Activated CD8-positive, alpha-beta memory T cell treated with anti-CD3 and anti-CD28 coated beads for 48 hours (primary cell): ENCODE data around the gene ATP5PO.
"Not testable (repeated sequence)": the region's sequence is repeated elsewhere in the genome, so short reads cannot be mapped to it uniquely, and the experiment has no call there.

Source experiments
- DNase-seq, 3 experiments: peaks; one replicate each; pipeline ENCODE4 v3.0.0-alpha.2; 2020; ENCODE audit warnings: low read depth in 2 of 3, low spot score in 2 of 3

The ATP5PO gene

DNA sequence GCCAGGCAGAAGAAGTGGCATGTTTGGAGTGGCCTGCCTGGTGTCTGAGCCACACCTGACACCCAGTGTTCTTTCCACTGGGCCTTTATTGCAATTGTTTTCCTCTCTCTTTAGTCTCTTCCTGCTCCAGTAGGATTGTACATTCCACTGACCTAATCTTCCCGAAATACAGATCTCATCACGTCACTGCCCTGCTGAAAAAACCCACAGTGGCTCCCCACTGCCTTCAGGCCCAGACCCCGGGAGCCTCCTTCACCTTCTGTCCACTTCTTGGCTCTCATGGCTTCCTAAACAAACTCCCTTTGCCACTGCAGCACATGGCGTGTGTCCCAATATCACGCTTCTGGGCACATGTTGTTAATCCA lies 25.3 kb upstream of the ATP5PO start:
- DNase-seq: no peak

DNA sequence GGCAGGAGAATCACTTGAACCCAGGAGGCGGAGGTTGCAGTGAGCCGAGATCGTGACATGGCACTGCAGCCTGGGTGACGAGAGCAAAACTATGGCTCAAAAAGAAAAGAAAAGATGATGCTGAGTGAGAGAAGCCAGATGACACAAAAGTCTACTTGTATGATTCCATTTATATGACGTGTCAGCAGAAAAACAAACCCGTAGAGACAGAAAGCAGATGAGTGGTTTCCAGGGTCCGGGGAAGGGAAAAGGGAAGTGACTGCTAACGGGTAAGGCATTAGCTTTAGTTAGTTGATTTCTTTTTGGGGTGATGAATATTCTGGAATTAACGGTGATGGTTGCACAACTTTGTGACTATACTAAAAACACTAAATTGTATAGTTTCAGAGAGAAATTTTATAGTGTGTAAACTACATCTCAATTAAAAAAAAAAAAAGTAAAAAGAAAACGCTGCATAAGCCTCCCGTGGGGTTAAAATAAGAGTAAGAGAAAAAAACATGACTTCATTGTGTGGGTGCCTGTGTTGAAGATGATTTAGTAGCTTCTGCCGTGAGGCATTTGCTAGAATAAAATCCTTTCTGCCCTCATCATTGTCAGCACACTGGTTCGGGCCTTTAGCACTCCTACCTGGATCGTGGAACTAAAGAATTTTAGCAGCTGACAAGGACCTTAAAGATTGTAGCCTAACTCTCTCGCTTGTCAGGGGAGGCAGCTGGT lies 24.7 kb upstream of the ATP5PO start:
- DNase-seq: no peak

DNA sequence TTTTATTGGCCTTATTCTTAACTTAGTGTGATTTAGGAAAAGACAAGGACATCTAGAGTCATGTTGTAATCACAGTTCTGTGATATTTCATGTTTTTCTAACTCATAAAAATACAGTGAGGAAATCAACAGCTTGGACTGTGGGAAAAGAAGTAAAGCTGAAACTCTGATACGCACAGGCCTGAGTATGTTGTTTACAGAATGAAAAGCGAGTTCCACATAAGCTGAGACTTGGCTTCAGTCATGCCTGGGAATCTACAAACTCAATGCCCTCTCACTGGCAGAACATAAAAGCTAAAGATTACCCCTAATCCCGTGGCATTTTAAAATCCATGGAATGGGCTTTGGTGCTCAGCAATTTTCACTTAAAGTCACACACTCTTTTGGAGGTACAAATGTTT lies 23.6 kb upstream of the ATP5PO start:
- DNase-seq: no peak

DNA sequence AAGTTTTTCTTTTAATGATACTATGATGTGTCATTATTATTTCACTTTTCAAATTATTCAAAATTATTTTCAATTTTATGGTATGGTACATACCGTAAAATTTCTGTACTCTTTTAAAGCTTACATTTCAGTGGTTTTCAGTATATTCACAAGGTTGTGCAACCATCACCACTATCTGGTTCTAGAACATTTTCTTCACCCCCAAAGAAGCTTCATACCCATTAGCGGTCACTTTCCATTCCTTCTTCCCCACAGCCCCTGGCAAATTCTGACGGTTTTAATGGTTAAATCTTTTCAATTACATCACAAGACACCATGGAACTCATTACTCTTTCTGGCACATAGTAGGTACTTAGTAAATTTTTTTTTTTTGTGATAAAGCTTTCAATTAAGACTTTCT lies 22.8 kb upstream of the ATP5PO start:
- DNase-seq: no peak

DNA sequence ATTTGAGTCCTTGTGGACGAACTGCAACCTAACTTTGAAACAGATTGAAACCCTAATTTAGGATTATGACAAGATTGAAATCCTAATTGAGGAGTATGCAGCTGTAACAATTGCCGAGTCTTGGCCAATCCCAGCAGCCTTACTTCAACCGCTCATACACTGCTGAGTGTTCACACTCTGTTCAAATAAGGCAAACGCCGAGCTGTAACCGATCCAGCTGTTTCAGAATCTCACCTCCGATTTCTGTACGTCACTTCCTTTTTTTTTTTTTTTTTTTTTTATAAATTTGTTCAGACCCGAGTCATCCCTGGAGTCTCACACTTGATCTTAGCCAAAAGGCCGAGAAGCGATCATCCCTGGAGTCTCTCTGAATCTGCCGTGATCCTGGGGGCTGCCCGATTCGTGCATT lies 22.3 kb upstream of the ATP5PO start:
- DNase-seq: no peak

DNA sequence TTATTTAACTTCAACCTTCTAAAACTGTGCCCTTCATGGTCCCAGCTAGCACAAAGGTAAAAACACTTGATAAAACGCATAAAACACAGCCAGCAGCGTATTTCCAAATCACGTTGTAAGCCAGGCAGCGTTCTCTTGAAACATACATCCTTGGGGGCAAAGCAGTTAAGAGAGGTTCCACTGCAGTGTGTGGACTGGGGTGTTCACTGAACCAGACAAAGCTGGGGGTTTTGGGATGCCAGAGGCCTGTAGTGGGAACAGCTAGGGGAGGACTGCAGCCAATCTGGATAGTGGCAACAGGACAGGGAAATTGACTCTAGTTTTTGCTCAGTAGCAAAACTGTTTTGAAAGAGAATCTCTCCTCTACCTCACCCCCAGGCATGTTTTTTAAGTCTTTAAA lies 21.5 kb upstream of the ATP5PO start:
- DNase-seq: no peak

DNA sequence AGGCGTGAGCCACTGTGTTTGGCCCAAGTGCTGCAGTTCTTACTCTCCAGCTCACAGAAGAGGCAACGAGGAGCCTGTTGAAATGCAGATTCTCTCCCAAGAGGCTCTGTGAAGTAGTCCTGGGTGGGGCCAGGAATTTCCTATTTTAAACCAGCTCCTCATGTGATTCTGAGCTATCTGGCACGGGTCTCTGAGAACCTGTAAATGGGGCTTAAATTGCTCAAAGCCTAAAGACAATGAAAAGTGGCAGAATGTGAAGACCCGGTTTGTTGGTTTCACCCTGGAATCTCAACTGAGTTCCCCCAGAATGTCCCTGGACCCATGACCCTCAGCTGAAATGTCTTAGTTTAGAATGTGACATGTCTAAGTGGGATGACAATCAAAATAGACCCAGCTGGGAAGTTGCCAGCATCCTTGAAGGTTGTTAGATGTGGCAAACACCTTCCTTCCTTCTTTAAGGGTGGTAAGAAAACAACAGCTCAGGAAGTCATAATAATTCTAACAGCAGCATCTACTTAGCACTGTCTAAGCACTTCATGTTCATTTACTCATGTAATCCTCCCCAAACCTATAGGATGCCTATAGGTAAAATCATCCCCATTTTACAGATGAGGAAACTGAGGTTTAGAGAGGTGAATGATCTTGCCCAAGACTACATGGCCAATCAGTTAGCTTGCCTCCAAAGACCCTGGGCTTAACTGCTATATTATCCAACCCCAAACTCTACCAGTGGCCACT lies 20.9 kb upstream of the ATP5PO start:
- DNase-seq: no peak

DNA sequence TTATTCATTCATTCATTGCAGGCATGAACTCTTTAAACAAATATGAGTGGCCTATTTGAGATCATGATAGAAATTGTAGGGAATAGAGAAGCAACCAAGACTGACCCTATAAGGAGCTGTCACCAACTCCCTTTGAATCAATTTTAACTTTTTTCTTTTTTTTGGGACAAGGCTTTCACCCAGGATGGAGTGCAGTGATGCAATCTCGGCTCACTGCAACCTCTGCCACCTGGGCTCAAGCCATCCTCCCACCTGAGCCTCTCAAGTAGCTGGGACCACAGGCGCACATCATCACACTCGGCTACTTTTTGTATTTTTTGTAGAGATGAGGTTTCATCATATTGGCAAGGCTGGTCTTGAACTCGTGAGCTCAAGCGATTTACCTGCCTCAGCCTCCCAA lies 17.1 kb upstream of the ATP5PO start:
- no peak for DNase-seq

DNA sequence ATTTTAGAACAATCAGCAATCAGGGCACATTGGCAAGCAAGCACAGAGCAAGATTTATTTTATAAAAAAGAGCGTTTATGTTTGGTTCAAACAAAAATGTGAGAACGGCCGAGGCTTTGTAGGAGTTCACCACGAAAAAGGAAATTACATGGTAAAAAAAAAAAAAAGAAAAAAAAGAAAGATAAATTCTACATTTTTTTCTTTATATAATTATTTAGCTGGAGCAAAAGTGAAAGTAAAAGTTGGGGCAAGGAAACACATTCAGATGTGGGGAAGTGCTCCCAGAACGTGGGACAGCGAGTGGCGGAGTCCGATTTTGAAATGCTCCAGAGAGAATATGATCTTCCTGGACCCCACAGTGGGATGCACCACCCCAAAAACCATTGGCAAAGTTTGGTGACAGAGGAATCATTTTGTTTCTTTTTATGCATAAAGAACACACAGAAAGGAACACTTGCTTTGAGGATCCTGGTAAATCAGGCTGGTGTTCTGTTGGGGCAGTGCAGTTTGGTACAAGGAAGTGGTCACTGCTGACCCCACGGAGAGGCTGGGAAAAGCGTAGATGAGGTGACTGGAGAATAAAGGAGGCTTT lies 16.3 kb upstream of the ATP5PO start:
- no peak for DNase-seq

DNA sequence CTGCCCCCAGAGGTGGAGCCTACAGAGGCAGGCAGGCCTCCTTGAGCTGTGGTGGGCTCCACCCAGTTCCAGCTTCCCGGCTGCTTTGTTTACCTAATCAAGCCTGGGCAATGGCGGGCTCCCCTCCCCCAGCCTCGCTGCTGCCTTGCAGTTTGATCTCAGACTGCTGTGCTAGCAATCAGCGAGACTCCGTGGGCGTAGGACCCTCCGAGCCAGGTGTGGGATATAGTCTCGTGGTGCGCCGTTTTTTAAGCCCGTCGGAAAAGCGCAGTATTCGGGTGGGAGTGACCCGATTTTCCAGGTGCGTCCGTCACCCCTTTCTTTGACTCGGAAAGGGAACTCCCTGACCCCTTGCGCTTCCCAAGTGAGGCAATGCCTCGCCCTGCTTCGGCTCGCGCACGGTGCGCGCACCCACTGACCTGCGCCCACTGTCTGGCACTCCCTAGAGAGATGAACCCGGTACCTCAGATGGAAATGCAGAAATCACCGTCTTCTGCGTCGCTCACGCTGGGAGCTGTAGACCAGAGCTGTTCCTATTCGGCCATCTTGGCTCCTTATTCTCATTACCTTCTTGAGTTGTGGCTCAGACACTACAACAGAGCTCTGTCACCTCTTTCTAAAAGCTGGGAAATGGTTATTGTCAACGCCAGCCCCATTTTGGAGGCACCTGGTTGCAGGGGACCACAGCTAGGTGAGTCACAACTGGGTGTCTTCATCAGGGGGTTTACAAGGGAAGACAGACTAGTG lies 15.6 kb upstream of the ATP5PO start:
- DNase-seq: not testable (repeated sequence)

DNA sequence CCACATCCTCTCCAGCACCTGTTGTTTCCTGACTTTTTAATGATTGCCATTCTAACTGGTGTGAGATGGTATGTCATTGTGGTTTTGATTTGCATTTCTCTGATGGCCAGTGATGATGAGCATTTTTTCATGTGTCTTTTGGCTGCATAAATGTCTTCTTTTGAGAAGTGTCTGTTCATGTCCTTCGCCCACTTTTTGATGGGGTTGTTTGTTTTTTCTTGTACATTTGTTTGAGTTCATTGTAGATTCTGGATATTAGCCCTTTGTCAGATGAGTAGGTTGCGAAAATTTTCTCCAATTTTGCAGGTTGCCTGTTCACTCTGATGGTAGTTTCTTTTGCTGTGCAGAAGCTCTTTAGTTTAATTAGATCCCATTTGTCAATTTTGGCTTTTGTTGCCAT lies 10.6 kb upstream of the ATP5PO start:
- DNase-seq: not testable (repeated sequence)

DNA sequence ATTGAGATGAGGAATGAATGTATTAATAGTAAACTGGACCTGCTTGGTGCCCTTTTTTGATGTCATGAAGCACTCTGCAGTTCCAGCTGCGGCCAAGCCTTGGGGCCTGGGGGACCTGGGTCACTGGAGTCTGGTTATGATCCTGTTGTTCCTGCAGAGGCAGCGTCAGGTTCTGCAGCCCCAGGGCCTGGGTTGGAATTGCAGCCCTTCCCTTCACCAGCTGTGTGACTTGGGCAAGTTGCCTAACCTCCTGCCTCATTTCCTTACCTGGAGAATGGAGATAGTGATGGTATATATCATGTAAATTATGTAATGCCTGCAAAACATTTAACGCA lies 9.1 kb upstream of the ATP5PO start:
- DNase-seq: no peak

DNA sequence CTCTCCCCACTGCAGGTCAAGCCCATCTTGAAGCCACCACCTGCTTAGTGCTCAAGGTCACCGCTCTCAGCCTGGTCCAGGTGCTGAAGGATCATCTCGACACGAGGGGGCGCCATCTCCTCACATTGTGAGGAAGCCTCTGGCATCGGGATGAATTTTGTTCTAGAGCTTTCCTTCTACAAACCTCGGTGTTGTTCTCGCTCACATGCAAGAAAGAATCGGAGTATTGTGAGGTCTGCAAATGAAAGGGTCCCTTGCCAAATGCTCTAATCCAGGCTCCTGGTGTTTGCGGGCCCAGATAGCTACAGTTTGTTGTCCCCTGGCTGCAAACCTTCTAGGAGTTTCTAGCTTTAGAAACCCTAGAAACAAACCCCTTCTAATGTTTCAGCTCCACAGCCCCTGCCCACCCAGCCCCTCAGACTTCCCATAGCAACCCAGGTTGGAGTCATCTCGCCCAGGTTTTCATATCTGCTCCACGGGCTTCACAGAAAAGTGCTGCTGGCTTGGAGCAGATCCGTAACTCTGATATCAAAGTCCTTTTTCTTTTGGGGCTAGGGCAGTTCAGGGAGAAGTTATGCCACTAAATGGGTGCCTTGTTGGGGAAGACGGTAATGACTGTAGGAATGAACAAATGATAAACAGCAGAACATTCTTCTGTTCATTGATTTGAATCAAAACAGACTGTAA lies 8.6 kb upstream of the ATP5PO start:
- DNase-seq: peak; percentile 53 to 95 (median 94)

DNA sequence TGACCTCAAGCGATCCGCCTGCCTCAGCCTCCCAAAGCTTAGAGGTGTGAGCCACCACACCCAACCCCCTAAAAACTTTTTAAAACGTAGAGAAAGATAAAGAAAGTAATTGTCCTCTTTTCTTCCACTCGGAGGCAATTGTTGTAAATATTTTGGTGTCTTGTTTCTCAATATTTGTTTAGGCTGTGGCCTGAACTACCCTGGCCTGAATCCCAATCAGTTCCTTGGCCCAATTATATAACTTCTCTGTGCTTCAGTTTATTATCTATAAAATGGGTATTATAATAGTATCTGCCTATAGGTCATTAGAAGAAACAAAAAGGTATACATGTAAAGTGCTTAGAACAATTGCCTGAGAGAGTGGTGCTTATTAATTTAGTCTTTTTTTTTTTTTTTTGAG lies 1.8 kb upstream of the ATP5PO start:
- no peak for DNase-seq

DNA sequence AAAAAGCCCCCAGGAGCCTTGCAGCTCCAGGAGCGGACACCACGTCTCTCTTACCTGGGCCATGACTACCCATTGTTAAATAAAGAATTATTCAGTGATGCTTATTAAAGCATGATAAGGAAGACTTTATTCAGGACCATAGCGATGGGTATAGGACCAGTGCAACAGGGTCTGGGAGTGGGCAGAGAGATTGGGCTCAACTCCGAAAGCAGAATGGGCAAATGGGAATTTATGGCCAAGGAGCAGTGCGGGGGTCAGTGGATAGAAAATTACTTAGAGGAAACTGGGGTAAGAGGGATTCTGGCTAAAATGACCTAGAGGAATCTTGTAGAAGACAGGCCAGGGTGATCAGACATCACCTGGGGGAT lies 580 bp upstream of the ATP5PO start:
- no peak for DNase-seq

DNA sequence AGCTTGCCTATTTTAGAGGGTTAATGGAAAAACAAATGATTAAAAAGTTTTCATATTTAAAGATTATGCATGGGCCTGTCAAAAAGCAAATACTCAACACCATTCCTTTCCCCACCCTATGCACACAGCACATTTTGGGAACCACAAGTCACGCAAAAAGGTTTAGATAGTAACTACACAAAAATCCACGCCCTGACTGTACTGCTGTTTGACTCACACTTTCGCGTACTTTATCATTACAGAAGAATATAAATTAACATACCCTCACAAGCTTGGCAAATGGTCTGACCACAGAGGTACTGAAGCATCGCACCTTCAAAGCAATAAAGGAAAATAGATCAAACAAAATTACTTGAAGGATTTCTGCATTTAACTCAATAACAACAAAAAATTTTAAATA lies 1.4 kb downstream of the ATP5PO start:
- no peak for DNase-seq

DNA sequence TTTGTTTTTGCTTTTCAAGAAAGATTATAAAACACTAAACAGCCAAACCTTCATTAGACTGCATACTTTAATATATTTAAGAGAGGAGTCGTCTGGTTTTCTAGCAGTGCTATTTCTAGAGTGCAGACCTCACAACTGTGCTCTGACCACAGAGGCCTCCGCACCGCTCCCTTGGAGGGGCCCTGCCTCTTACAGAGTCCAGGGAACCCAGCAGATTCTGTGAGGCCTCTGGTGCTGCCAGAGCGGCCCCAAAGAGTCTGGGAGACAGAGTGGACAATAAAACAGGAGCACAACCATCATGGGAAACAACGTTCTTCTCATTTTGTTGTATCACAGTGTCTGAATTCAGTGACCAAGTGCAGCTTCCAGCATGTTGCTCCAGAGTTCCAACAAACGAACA lies 5.8 kb downstream of the ATP5PO start:
- DNase-seq: no peak

DNA sequence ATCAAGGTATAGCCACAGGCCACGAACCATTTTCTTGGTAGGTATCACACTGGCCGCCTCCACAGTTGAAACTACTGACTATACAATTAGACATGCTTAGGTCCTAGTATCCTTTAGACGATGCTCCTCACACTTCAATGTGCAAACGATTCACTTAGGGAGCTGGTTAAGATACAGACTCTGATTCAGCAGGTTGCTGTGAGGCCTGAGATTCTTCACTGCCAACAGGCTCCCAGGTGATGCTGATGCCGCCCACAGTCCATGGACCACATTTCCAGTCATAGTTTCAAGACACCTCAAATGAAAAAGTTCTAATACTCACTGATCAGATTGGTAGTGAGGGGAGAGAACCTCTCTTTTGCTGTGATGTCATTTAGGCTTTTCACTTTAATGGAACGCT lies 6.8 kb downstream of the ATP5PO start:
- no peak for DNase-seq

DNA sequence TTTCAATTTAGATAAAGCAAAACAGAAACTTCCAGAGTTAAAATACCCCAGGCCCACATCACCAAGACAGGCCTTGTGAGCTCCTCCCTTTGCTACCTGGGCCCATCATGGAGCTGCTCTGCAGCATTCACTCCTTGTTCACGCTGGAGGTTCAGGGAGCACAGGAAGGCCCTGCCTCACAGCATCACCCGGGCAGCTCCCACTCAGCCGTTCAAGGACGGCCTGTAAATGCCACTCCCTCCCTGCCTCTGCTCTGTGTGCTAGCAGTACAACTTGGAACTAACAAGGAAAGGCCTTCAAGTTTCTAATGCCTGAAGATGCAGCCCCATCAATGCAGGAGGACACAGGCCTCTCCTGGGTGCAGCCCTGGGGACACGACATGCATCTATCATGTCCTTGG lies 11.6 kb downstream of the ATP5PO start:
- DNase-seq: no peak

DNA sequence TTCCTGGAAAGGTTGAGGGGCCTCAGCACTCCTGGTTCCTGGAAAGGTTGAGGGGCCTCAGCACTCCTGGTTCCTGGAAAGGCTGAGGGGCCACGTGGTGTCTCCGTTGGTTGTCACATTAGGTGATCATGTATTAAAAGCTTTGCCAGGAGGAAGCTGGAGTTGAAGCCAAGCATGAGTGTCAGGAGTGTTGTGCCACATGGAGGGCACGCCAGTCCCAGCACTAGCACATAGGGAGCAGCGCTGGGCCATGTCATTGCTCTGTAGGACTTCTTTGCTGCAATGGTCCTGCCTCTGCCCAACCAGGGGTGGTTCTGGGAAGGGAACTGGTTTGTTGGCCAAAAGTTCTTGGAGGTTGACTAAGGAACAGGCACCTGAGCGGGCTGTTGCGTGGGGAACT lies 13.3 kb downstream of the ATP5PO start:
- DNase-seq: no peak

DNA sequence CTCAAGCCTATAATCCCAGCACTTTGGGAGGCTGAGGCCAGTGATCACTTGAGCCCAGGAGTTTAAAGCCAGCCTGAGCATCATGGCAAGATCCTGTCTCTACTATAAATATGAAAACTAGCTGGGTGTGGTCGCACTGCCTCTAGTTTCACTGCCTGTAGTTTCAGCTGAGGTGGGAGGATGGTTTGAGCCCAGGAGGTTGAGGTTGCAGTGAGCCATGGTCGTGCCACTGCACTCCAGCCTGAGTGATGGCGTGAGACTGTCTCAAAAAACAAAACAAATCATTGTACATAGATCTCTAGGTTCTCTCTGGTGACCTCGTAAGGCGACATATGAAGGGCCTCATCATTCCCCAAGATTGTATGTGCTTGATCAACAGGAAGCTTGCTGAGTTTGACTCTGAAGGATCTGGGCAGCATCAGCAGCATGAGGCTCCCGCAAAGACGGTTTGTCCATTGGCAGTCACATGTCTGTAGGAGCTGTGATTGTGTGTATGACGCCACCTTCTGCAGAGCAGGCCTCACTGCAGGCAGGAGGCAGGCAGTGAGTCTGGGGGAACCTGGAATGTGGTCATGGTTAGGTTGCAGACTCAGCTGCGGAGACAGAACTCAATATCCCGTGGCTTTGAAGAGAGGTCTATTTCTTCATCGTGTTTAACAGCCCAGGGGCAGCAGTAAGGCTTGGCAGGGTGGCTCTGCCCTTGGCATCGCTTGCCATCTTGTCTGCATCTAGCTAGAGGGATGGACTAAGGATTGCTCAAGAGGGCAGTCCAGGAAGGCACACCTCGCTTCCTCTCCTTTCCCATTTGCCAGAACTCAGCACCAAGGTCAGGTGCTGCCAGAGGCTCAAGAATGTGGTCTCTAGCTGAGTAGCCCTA lies 14.0 kb downstream of the ATP5PO start:
- DNase-seq: no peak
